Measurements from ENCODE around the gene AGPS.
"Not testable (repeated sequence)": the region's sequence is repeated elsewhere in the genome, so short reads cannot be mapped to it uniquely, and the experiment has no call there.

AGPS gene

DNA sequence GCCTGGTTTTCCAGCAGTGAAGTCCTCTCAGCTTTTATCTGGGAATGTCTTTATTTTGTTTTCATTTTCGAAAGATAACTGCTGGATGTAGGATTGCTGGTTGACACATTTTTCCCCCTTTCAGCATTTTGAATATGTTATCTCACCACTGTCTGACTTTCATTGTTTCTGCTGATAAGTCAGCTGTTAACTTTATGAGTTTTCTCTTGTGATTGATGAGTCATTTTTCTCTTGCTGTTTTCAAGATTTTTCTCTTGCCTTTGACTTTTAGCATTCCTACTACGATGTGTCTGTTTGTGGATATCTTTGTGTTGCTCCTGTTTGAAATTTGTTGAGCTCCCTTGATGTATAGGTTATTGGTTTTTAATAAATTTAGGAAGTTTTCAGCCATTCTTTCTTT is 85.5 kb downstream of the AGPS start:
- no peak for DNase-seq

DNA sequence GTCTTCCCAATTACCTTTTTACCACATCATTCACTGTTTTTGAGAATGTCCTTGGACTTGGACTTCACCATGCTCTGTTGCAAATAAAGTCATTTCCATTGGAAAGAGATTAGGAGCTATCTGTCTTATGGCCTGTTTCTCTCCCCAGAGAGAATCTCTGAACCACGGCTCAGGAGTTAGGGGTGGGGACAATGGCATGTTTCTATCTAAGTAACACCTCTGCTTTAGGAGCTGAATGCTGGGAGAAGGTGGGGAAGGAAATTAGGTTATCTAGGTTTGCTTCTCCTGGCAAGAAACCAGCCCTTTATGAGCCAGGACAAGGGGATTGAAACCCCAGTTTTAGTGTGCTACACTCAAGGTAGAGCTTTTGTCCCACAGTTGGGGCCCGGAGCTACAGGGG is 86.3 kb downstream of the AGPS start:
- DNase-seq = no peak

DNA sequence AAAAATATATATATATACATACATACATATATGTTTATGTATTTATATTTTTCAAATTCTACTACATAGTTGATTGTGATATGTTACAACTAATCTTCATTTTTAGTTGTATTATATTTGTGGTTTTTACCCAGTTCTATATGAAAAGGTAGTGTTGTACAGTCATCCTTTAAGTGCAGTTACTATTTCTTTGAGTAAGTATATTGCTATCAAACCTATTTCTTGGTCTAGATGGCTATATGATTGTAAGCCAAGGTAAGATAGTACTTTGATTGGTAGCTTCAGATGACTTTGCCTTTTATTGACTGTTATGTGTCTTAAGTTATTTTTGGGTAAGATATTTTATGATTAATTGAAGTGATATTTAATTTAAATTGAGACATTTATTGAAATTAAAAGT is 89.6 kb downstream of the AGPS start:
- DNase-seq = no peak

DNA sequence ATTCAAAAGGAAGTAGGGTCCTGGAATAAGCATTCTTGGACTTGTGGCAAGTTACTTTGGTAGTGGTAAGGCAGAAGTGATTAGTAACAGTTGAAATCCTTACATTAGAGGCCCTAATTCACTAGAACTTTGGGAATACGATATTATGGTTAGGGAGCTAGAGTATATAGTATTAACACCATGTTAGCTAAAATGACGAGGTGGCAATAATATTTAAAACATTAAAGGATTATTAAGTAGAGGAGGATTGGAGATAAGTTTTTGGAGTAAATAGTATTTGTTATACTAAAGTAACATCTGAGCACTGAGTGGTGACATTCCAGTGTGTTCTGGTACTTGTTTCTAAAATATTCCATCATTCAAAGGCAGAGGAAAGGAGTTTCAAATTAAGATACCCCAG is 91.0 kb downstream of the AGPS start:
- DNase-seq = no peak

DNA sequence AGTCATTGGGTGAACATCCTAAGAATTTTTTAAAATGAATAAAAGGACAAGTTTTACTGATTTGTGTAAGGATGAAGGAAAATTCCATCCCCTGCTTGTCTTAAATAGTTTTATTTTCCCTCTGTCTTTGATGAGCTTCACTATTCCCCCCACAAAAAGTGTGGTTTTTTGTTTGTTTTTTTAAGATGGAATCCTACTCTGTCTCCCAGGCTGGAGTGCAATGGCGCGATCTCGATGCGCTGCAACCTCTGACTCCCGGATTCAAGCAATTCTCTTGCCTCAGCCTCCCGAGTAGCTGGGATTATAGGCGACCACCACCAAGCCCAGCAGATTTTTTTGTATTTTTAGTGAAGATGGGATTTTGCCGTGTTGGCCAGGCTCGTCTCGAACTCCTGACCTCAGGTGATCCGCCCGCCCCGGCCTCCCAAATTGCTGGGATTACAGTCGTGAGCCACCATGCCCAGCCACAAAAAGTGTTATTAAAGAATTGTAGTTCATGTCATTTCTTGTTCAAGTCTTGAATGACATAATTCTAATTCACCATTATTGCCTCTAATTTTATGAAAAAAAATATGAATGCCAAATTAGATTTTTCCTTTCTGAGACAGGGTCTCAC is 91.7 kb downstream of the AGPS start:
- no peak for DNase-seq

DNA sequence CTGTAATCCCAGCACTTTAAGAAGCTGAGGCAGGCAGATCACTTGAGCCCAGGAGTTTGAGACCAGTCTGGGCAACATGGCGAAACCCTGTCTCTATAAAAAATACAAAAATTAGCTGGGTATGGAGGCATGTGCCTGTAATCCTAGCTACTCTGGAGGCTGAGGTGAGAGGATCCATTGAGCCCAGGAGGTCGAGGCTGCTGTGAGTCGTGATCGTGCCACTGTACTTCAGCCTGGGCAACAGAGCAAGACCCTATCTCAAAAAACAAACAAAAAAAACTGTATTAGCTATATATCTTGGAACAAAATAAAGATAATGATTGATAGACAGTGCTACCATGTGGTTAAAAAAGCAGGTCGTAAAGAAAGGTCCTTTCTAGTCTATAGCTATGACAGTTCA is 93.1 kb downstream of the AGPS start:
- DNase-seq = not testable (repeated sequence)

DNA sequence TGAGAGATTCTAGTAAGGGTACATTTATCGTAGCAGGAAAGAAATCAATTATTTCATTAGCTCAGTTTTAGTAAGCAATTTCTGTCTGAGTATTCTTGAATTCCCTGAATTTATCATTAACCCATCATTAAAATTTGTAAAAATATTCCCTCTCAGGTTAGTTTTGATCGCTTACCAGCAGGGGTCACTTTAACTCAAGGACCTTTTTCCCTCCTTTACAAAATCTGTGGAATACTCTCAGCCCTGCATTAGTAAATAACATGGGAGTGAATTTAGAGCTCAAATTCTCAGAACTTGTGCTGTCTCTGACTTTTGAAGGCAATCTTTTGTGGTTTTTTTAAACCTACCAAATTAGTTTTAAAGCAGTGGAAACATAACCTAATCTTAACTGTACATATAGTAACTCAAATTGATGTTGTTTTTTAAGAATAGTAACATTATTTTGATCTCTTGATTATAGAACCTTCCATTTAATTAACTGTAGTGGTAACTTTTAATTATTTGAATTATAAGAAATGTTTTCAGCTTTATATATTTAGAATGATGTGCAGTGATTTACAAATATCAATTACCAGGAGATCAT is 97.2 kb downstream of the AGPS start:
- no peak for DNase-seq

DNA sequence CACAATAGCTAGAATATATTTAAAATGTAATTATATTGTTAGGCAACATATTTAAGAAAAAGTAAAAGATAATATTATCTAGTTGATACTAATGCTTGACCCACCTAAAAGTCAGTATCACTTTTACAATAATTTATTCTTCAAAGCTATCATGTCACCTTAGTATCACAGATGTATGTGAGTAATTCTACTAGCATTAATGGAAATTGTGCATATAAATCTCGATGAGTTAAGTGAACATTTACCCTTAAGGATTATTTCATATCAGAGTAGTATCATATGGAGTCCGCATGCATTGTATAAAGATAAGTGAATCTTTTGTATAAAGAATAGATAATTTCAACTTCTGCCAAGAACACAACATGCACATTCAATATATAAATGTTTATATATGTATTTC is 103.4 kb downstream of the AGPS start:
- no peak for DNase-seq

DNA sequence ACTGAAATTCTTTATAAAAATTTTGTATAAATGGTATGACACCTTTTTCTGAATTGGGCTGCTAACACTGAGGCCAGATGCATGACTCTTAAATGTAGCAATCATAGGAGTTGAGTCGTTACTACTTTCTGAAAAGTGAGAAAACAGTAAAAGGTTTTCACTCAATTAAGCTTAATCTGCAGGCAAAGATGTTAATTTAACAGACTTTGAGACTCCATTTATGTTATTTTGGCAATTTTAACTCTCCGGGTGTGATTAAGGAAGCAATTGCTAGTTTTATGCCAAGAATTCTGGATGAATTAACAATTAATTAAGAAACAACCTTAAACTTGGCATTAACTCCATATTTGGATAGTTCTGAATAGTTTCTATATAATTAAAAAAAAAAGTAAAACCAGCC is 104.3 kb downstream of the AGPS start:
- DNase-seq = no peak

DNA sequence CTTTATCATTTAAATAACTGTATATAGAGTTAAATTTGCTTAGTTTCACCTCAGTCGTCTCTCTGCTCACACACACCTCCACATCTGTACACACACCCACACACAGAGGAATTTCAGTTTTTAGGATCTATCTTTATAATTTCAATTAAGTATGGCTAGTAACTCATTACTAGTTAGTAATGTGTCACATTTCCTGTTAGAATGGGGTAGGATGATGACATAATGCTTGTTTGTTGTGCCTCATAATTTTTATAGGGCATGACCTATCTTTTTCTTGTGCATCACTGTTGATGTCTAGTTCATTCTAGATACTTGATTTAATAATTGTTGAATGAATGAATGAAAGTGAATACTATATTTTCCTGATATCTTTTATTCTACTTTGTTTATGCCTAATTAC is 108.6 kb downstream of the AGPS start:
- DNase-seq = no peak

DNA sequence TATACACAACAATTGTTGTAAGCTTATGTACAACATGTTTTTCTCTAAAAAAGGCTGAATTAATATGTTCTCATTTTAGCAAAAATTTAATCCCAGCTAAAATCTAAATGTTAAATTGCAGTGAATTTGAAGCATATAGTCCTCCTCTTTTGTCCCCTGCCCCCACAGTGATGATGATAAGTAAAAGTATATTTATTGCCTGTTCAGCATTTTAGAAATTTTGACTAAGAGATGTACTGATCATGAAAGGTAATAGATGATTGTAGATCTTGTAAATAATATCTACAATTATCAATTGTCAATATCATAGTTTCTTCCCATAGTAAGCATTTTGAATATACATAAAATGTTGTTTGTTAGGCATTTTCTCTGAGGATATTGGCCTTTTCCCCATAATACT is 113.9 kb downstream of the AGPS start:
- DNase-seq = no peak

DNA sequence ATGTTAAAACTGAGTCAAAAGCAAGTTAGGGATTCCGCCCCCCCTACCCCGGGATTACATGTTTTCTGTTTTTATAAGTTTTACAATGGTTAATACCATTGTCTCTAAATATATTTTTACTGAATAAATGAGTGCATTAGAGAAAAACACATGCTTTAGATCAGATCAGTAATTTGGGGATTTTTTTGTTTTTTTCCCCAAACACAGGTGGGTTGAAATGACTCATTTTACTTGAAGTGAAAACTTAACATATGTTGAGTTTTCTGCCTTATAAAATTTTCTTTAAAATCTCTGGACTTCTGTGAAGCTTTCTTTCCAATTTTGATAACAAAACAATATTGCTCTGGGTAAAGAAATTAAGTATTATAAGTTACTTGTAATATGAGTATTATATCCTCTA is 114.4 kb downstream of the AGPS start:
- no peak for DNase-seq

DNA sequence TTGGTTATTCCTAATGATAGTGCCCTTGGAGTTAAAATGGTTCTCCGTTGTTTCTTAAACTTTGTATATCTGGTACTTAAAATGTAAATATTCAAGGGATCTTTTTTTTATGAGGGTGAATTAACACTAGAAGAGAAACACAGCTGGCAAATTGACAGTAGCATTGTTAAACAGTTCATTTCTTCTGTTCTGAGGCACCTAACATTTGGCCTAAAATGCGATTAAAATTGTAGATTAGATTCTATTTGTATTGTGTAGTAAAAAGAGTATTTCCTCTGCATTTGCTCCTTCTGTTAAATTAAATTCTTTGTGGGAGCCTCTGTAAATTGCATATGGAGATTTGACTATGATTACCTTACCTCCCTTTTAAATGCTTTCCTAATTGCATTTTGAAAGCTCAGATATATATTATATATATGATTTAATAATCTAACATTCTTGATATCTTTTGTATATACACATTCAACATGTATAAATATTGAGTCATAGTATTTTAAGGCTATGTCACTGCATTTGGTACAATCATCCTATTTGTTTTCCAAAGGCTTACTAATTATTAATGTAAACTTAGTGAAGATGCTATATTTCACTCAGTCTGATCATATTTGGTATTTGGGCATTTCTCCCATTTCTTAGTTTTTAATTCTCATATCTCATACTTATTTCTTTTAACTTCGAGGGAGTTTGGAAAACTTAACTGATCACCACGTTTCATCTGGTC is 124.4 kb downstream of the AGPS start:
- DNase-seq = no peak

DNA sequence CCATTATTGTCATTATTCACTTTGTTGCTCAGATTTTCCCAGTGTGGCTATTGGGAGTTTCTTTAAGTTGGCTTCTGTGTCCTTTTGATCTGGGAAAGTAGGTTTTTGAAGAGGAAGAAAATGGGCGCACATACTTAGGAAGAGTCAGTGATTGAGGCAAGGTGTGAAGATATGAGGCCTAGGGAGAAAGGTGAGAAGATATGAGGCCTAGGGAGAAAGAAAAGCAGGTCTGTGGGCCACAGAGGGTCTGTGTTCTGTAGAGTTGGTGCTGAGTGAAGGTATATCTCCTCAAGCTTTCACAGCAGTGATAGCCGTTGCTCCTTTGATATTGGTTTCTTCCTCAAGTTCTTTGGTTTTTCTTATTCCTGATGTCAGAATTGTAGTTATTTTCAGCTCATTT is 126.2 kb downstream of the AGPS start:
- no peak for DNase-seq

DNA sequence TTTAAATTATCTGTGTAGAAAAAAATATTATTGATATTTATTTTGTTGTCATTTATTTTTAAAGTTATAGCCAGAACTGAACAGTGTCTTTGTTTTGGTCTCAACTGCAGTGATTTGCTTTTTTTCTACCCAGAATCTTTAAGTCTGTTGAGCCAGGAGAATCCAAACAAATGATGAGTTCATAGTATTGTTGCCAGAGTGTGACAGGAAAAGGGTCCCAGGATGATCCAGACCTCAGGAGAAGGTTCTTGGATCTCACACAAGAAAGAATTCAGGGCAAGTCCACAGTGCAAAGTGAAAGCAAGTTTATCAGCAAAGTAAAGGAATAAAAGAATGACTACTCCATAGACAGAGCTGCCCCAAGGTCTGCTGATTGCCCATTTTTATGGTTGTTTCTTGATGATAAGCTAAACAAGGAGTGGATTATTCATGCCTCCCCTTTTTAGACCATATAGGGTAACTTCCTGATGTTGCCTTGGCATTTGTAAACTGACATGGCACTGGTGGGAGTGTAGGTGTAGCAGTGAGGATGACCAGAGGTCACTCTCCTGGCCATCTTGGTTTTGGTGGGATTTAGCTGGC is 127.1 kb downstream of the AGPS start:
- no peak for DNase-seq

DNA sequence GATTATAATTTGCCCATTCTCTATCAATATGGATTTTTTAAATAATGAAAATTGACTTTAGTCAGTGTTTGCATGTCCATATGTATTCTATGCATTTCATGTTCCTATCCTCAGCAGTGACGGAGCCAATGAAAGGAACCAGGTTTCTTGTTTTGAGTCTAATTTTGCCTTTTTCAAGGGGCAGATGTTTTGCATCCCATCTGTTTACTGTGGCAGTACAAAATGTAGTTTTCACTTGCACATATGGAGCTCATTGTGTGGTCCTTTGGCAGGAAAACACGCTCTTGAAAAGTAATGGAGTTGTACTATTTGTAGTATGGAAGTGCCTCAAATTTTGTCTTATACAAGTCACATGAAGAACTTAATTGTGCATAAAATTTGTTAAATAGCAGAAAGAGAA is 127.8 kb downstream of the AGPS start:
- no peak for DNase-seq

DNA sequence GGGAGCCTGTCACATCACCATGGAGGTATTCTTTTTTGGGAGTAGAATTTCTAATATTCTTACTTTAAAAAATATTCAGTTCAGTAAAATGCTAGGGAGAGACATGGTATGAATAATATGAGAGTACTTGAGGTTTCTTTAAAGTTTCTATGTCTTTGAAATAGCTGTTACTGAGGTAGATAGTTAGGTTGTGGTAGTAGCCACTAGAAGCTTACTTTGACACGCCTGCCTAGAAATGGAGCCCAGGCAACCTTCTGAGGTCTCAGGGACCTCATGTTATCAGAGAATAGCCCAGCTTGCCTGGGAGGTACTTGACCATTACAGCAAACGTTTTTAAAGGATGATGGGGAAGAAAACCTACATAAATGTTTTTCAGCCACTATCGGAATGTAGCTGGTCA is 131.2 kb downstream of the AGPS start:
- DNase-seq = no peak

DNA sequence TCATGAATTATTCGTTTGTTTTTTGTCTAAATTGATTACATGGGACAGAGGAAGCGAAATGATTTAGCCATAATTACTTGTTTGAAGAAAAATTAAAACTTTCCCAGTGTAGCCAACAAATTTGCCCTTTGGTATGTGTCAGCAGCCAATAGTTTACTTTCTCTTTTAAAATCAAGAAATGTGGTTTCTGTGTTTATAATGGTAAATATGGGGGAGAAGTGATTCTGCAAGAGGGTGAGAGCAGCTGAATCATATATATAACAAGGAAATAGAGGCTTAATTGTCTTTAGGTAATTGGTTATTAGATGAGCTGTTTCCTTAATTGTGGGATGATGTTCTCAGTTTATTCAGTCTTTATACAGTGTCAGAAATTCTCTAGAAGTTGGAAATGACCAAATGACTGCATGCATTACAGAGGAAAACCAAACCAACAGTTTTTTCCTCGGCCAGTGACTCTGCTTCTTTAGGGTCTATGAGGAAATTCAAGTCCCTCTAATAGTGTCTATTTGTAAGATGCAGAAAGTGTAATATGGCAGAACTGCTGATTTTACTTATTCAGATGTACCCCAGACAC is 132.9 kb downstream of the AGPS start:
- DNase-seq = no peak

DNA sequence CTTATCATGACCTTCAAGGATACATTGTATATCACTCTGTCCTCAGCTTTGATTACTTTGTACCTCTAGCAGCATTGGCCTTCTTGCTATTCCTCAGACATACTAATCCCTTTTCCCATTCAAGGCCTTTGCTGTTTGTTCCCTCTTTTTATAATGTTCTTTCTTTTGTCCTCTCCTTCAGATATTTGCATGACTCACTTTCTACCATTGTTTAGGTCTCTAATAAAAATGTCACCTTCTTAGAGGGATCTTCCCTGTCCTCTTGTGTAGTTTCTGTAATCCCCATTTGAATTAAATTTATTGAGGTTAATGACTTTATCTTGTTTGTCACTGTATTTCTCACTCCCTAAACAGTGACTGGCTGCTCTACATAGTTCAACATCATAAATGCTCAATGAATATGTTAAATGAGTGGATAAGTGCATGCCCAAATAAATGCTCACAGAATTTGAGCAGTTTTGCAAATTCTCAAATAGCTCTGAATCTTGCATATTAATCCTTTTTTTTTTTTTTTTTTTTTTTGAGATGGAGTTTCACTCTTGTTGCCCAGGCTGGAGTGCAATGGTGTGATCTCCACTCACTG is 135.9 kb downstream of the AGPS start:
- no peak for DNase-seq

DNA sequence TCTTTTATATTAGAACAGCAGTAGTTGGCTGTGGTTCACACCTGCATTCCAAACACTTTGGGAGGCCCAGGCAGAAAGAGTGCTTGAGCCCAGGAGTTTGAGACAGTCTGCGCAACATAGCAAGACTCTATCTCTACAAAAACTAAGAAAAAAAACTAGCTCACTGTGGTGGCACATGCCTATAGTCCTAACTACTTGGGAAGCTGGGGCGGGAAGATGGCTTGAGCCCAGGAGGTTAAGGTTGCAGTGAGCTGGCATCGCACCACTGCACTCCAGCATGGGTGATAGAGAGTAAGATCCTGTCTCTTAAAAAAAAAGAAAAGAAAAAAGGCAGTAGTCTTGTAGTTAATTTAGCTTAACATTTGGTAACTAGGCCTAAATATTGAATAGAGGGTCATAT is 136.6 kb downstream of the AGPS start:
- DNase-seq = no peak

DNA sequence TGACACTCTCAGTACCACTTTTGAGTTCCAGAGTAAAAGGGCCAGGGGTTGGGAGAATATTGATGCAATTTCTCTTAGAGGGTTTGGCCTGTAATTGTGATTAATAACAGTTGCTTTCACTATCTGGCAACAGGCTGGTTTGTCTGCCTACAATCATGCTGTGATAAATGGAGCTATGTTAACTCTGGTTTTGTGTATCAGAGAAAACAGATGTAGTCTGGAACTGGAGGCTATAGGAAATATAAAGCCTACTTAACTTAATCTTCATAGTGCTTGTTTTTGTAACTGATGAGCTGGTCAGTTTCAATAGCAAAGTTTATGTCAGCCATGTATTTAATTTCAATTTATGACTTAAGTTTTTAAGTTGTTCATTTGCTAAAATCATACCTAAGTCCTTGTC is 138.0 kb downstream of the AGPS start:
- no peak for DNase-seq

DNA sequence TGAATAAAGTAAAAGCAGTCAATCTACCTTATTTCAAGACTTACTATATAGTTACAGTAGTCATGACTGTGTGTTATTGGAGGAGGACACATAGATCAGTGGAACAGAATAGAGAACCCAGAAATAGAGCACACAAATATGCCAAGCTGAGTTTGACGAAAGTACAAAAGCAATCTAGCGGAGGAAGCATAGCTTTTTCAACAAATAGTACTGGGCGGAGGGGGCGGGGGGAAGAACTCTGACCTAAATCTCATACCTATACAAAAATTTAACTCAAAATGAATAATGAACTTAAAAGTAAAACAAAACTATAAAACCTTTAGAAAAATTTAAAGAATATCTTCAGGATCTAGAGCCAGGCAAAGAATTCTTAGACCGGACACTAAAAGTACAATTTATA is 139.1 kb downstream of the AGPS start:
- no peak for DNase-seq

DNA sequence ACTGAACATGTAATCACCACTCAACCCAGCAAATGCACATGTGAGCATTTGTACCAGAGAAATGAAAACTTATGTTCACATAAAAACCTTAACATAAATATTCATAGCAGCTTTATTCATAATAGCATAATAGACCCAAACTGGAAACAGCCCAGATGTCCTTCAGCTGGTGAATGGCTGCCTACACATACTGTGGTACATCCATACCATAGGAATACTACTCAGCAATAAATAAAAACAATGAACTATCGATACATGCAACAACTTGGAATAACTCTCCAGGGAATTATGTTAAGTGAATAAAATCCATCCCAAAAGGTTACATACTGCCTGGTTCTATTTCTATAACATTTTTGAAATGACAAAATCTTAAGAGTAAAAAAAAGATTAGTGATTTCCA is 140.0 kb downstream of the AGPS start:
- no peak for DNase-seq

DNA sequence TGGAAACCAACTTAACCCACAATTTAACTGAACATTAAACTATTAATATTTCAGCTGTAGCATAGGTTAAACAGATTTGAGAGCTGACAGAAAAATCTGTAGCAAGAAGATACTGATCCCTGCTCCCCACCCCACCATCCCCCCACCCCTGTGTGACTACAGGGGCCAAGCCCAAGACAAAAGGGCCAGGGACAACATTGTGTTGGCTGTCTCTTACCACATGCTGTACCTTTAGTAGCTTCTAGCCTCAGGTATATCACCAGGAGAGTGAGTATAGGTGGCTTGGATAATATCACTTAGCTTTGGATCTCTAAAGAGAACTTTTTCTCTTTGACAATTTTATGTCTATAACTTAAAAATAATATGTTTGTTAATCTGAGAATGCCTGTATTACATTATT is 140.7 kb downstream of the AGPS start:
- no peak for DNase-seq
